IPS-20b (cell line): ENCODE measurements around the gene KIAA0930.
"Not testable (repeated sequence)": the region's sequence is repeated elsewhere in the genome, so short reads cannot be mapped to it uniquely, and the experiment has no call there.

ENCODE experiments used
- H3K27ac ChIP-seq: one replicate; pipeline ENCODE4 v1.5.1; 2013; ENCODE audit warnings: low read length
- H3K27me3 ChIP-seq: 2 replicates; pipeline ENCODE4 v1.6.1; 2013; ENCODE audit warnings: mild to moderate bottlenecking, low read length, inconsistent platforms; ENCODE audit not compliant: insufficient read depth
- H3K36me3 ChIP-seq: 2 replicates; pipeline ENCODE4 v1.6.1; 2013; ENCODE audit warnings: low read depth, mild to moderate bottlenecking, inconsistent platforms, low read length, moderate library complexity; ENCODE audit not compliant: insufficient read depth
- H3K4me1 ChIP-seq: 2 replicates; pipeline ENCODE4 v1.6.1; 2013; ENCODE audit warnings: mild to moderate bottlenecking, control low read depth, inconsistent platforms, low read length, moderate library complexity; ENCODE audit not compliant: insufficient read depth
- H3K4me3 ChIP-seq: 2 replicates; pipeline ENCODE4 v1.5.1; 2013; ENCODE audit warnings: mild to moderate bottlenecking, low read length, inconsistent platforms
- H3K9ac ChIP-seq: 2 replicates; pipeline ENCODE4 v1.6.1; 2013; ENCODE audit warnings: low read depth, mild to moderate bottlenecking, inconsistent platforms, low read length, moderate library complexity
- H3K9me3 ChIP-seq: 2 replicates; pipeline ENCODE4 v1.6.1; 2013; ENCODE audit warnings: mild to moderate bottlenecking, low read depth, low read length, inconsistent platforms; ENCODE audit not compliant: insufficient read depth

Gene KIAA0930

DNA sequence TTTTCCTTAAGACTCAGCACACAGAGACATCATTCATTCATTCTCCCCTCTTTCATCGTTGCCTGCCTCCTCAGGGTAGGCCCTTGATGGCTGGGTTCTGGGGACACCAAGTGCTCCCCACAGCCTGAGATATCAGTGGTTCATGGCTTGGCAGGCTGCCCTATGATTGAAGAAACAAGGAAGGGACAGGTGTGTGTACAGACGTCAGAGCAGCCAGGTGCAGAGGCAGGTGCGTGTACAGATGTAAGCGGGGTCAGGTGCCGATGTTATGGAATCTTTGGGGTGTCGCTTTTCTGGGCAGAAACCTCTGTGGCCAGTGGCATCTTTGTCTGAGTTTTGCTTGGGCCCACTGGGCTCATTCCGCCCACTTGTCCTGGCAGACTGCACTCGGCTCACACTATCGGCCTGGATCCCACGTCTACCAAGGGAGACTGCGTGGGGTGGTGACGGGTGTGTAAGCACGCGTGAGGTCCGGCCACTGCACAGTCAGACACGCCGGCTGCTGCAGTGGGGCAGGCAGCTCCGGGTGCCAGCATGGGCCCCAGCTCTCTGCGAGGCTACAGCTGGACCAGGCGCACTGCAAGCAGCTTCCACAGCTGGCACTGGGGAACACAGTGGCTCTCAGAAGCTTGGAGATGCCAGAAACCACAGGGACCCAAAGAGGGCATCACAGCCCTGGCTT, 20.9 kb upstream of the KIAA0930 start:
- Histone ChIP-seq H3K9me3 (no peaks in the 10 kb centered on the region), H3K4me3 (no peak overlapping the region), H3K36me3 (no peaks in the 10 kb centered on the region), H3K9ac (no peak overlapping the region), H3K27ac (no peak overlapping the region), H3K27me3 (peaks cover 18% of the 10 kb centered on the region), H3K4me1 (no peaks in the 10 kb centered on the region)

DNA sequence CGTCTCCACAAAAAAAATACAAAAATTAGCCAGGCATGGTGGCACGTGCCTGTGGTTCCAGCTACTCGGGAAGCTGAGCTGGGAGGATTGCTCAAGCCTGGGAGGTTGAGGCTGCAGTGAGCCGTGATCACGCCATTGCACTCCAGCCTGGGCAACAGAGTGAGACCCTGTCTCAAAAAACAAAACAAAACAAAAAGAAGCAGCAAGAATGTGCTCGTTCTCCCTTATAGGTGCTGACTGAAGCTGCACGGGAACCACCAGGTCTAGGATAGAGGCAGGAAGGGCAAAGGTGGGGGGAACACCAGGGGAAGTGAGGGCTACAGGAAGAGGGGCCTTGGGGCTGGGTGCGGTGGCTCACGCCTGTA, 19.7 kb upstream of the KIAA0930 start:
- H3K27ac ChIP-seq, H3K4me1 ChIP-seq, H3K9me3 ChIP-seq, H3K9ac ChIP-seq, H3K36me3 ChIP-seq, H3K4me3 ChIP-seq: not testable (repeated sequence)
- H3K27me3 ChIP-seq: peaks cover 18% of the 10 kb centered on the region

DNA sequence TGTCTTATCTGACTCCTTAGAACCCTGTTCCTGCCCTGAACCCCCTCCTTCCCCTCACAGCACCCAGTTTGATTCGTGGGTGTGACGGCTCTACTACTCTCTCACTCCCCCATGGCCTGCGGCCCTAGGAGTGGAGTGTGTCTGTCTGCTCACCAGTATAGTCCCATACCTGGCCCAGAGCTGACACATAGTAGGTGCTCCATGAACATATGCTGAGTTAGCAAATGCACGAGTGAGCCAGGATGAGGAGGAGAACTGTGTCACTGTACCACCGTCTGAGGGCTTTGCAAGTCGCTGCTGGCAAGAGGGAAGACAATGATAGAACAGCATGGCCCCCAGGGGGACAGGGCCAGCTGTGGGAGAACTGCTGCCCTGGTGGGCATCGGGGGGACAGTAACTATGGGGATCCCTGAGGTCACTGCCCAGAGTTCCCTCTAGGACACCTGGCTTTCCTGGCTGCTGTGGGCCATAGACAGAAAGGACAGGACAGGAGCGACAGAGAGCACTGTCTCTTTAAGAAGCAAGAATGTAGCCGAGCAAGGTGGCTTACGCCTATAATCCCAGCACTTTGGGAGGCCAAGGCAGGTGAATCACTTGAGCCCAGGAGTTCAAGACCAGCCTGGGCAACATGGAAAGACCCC, 19.2 kb upstream of the KIAA0930 start:
- Histone ChIP-seq H3K9me3 (no peaks in the 10 kb centered on the region), H3K4me3 (no peak overlapping the region), H3K4me1 (no peaks in the 10 kb centered on the region), H3K9ac (no peak overlapping the region), H3K36me3 (no peaks in the 10 kb centered on the region), H3K27me3 (peaks cover 18% of the 10 kb centered on the region), H3K27ac (no peak overlapping the region)

- not testable (repeated sequence) for H3K4me1 ChIP-seq, H3K9me3 ChIP-seq, H3K36me3 ChIP-seq, H3K27ac ChIP-seq, H3K9ac ChIP-seq, H3K4me3 ChIP-seq
- H3K27me3 ChIP-seq: peaks cover 10% of the 10 kb centered on the region; the same call in 1 of the 2 replicates
Measured at GRCh38 chr22:45257941-45258340, 17.2 kb upstream of the KIAA0930 start.

DNA sequence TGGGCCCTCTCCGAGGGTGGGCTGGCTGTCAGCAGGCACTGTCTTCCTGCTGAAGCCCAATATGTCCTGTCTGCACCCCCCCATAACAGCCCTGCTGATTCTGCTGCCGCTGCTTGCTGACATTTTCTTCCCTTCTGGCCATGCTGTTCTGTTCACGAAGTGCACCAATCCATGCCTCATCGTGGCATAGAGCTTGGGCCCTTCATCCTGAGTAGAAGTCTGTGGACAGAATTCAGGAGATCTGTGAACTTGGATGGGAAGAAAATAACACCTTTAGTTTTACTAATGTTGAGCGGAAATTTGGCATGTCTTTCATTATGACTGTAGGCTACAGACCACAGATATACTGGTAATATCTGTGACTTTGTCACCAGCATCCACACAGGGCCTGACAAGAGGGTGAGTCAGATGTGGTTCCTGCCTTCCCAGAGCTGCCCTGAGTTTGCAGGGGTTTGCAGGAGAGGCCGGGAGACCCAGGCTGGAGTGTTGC, 14.1 kb upstream of the KIAA0930 start:
- H3K9ac ChIP-seq: no peak overlapping the region
- H3K4me3 ChIP-seq: no peak overlapping the region
- no peaks in the 10 kb centered on the region for H3K27me3 ChIP-seq
- no peaks in the 10 kb centered on the region for H3K36me3 ChIP-seq
- H3K4me1 ChIP-seq: no peaks in the 10 kb centered on the region
- H3K9me3 ChIP-seq: no peaks in the 10 kb centered on the region
- no peak overlapping the region for H3K27ac ChIP-seq

DNA sequence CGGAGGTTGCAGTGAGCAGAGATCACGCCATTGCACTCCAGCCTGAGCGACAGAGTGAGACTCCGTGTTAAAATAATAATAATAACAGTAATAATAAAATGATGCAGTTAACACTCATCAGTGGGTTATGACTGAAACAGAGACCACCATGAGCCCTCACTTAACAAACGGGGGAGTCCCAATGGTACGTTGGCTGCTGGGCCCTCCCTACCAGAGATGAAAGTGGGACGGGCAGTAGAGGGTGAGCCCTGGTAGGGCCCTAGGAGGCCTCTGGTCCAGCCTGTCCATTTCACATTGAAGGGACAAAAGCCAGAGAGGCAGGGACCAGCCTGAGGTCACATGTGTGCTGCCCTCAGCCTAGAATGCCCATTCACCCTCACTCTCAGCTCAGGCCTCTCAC, 13.7 kb upstream of the KIAA0930 start:
- Histone ChIP-seq H3K9ac (no peak overlapping the region), H3K9me3 (no peaks in the 10 kb centered on the region), H3K4me3 (no peak overlapping the region), H3K27ac (no peak overlapping the region), H3K27me3 (no peaks in the 10 kb centered on the region), H3K36me3 (no peaks in the 10 kb centered on the region), H3K4me1 (no peaks in the 10 kb centered on the region)

DNA sequence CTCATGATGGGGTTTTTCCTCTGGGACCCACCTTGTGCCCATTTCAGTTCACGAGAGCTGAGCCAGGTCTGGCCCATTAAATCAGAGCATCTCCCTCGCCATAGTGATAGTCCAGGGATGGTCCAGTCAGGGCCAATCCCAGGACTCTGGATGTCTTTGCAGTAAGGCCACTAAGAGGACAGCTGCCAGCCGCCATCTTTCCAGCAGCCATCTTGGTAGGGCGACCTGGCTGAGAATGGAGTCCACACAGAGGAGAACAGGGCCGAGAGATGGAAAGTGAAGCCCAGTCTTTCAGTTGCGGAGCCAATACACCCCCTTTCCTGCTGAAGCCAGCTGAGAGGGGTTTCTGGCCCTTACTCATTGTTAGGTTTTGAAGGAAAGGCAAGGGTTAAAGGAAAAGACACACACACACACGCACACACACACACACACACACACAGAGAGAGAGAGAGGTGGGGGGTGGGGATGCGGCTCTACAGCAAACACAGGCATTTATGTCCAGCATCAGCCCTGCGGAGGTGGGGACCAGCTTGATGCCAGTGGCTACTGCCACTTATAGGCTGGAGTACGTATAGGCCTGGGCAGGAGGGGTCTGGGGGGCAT, 12.4 kb upstream of the KIAA0930 start:
- Histone ChIP-seq H3K9ac (no peak overlapping the region), H3K9me3 (no peaks in the 10 kb centered on the region), H3K27ac (no peak overlapping the region), H3K36me3 (no peaks in the 10 kb centered on the region), H3K27me3 (no peaks in the 10 kb centered on the region), H3K4me3 (no peak overlapping the region), H3K4me1 (no peaks in the 10 kb centered on the region)

DNA sequence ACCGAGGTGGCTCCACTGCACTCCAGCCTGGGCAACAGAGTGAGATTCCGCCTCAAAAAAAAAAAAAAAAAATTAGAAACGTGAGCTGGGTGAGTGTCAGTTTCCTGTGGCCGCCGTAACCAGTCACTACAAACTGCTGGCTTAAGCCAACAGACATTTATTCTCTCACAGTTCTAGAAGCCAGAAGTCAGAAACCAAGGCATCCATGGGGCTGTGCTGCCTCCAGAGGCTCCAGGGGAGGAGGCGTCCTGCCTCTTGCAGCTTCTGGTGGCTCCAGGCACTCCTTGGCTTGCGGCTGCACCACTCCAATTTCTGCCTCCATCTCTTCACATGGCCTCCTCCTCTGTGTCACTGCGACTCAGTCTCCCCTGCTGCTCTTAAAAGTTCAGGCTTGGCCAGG, 11.1 kb upstream of the KIAA0930 start:
- no peak overlapping the region for H3K9ac ChIP-seq
- H3K9me3 ChIP-seq: no peaks in the 10 kb centered on the region
- H3K27ac ChIP-seq: no peak overlapping the region
- H3K27me3 ChIP-seq: no peaks in the 10 kb centered on the region
- no peaks in the 10 kb centered on the region for H3K36me3 ChIP-seq
- no peaks in the 10 kb centered on the region for H3K4me1 ChIP-seq
- H3K4me3 ChIP-seq: no peak overlapping the region

GRCh38 chr22:45248832-45249561, 8.3 kb upstream of the KIAA0930 start:
- H3K9me3 ChIP-seq: no peaks in the 10 kb centered on the region
- H3K36me3 ChIP-seq: no peaks in the 10 kb centered on the region
- no peaks in the 10 kb centered on the region for H3K4me1 ChIP-seq
- no peaks in the 10 kb centered on the region for H3K27me3 ChIP-seq
- H3K4me3 ChIP-seq: no peak overlapping the region
- H3K9ac ChIP-seq: no peak overlapping the region
- H3K27ac ChIP-seq: no peak overlapping the region

GRCh38 chr22:45246060-45246985, 5.6 kb upstream of the KIAA0930 start:
- Histone ChIP-seq H3K27me3 (peaks cover 7% of the 10 kb centered on the region; the same call in 1 of the 2 replicates), H3K36me3 (no peaks in the 10 kb centered on the region), H3K9ac (no peak overlapping the region), H3K4me3 (no peak overlapping the region), H3K4me1 (peaks cover 4% of the 10 kb centered on the region; the same call in 1 of the 2 replicates), H3K9me3 (no peaks in the 10 kb centered on the region), H3K27ac (no peak overlapping the region)

DNA sequence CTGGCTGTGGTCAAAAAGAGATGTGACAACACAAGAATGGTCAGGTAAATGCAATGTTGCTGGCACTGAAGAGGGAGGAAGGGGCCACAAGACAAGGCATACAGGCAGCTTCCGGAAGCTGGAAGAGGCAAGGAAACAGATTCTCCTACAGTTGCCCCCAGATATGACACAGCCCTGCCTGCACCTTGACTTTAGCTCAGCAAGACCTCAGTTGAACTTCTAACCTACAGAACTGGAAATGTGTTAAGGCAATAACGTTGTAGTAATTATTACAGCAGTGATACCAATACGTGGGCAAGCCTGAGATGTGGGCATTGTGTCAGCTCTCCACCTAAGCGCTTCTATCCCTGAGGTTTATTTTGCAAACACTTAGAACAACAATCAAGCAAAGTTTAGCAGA, 4.2 kb upstream of the KIAA0930 start:
- H3K4me3 ChIP-seq: no peak overlapping the region
- H3K36me3 ChIP-seq: no peaks in the 10 kb centered on the region
- no peak overlapping the region for H3K9ac ChIP-seq
- H3K4me1 ChIP-seq: peaks cover 5% of the 10 kb centered on the region; the same call in 1 of the 2 replicates
- H3K27ac ChIP-seq: no peak overlapping the region
- H3K9me3 ChIP-seq: no peaks in the 10 kb centered on the region
- H3K27me3 ChIP-seq: peaks cover 13% of the 10 kb centered on the region
